Panc1 (cell line): Measurements from ENCODE around the gene IL3RA. TPM values are rescaled to one million over a fixed set of nuclear protein-coding genes. Genes with fewer than 3 reads are reported as not detected.

ENCODE experiments used
- ATAC-seq: fragments of 200-7000 bp; cut with Tn5 transposase; 2 replicates; pipeline ENCODE4 v1.9.1; 2020; ENCODE audit warnings: mild to moderate bottlenecking, moderate library complexity
- BruUV-seq: library from RNA; stranded (reverse); fragments of 400-500 nt; replicated peaks from 2 replicates; lab custom pipeline; 2021; lab: Mats Ljungman, UMichigan
- CTCF ChIA-PET: fragments of 300-600 bp; sonication (Branson Sonifier 250); formaldehyde crosslinking; loops from one replicate; lab custom pipeline; 2022; ENCODE audit warnings: antibody characterized with exemption; lab: Charles Lee
- POLR2A ChIA-PET: fragments of 300-600 bp; sonication (Branson Sonifier 250); formaldehyde crosslinking; loops from one replicate; lab custom pipeline; 2022; ENCODE audit warnings: antibody characterized with exemption; lab: Charles Lee
- DNase-seq: peaks from one replicate; pipeline ENCODE4 v3.0.0-alpha.2; 2010; ENCODE audit warnings: low read depth, low spot score
- H3K27ac ChIP-seq: 2 replicates; pipeline ENCODE4 v1.5.1; 2011; ENCODE audit warnings: mild to moderate bottlenecking, low read length, inconsistent platforms
- H3K27me3 ChIP-seq: fragments of 200-500 bp; sonication (Bioruptor generic); 2 replicates; pipeline ENCODE4 v1.6.0; 2014; ENCODE audit warnings: low read length, inconsistent platforms; ENCODE audit not compliant: control insufficient read depth, insufficient read depth
- H3K36me3 ChIP-seq: fragments of 200-500 bp; sonication (Bioruptor generic); 2 replicates; pipeline ENCODE4 v1.5.1; 2014; ENCODE audit warnings: inconsistent platforms, mild to moderate bottlenecking, low read length, moderate library complexity; ENCODE audit not compliant: control insufficient read depth, insufficient read depth
- H3K4me1 ChIP-seq: 2 replicates; pipeline ENCODE4 v1.5.1; 2011; ENCODE audit warnings: inconsistent platforms, mild to moderate bottlenecking, low read length, moderate library complexity; ENCODE audit not compliant: control insufficient read depth, insufficient read depth
- H3K4me3 ChIP-seq, 2 experiments: 2 replicates each; pipeline ENCODE4 v1.5.1; 2011 to 2012; ENCODE audit warnings: low read depth in 2 of 2, low read length in 2 of 2, mild to moderate bottlenecking in 2 of 2, inconsistent platforms in 1 of 2, moderate library complexity in 1 of 2
- H3K9me3 ChIP-seq: fragments of 200-500 bp; sonication (Bioruptor generic); 2 replicates; pipeline ENCODE4 v1.5.1; 2014; ENCODE audit warnings: low read depth, mild to moderate bottlenecking, inconsistent platforms, low read length, moderate library complexity; ENCODE audit not compliant: control insufficient read depth, insufficient read depth
- POLR2AphosphoS5 ChIP-seq: IDR thresholded peaks from 2 replicates; pipeline ENCODE4 v1.6.1; 2012; ENCODE audit warnings: mild to moderate bottlenecking, low read depth, low read length, moderate library complexity
- SIN3A ChIP-seq: IDR thresholded peaks from 2 replicates; pipeline ENCODE4 v1.6.1; 2012; ENCODE audit warnings: low read depth, mild to moderate bottlenecking, low read length, moderate library complexity, borderline replicate concordance; ENCODE audit not compliant: insufficient read depth
- TCF7L2 ChIP-seq: IDR thresholded peaks from 2 replicates; pipeline ENCODE4 v1.6.1; 2011; ENCODE audit warnings: mild to moderate bottlenecking, low read depth, low read length, inconsistent platforms
- in situ Hi-C: cut with HindIII; loops from 2 replicates; pipeline ENCODE4 v1.10.0; 2016; ENCODE audit warnings: low sequenced_read_pairs, low pct_unique_long_range_greater_than_20kb
- intact Hi-C: fragments of 100-400 bp; cut with micrococcal nuclease; formaldehyde crosslinking; loops from one replicate; pipeline ENCODE4 v1.10.0; 2022; ENCODE audit not compliant: unreplicated experiment
- total RNA-seq: library from RNA; stranded (reverse); gene quantifications from one replicate; pipeline ENCODE4 v1.2.1, GENCODE V29; 2021; ENCODE audit not compliant: unreplicated experiment
- TF ChIP-seq, protein P1 (sequence below), 2 experiments: IDR thresholded peaks; 2 replicates each; pipeline ENCODE4 v1.6.1; 2011 to 2012; ENCODE audit warnings: low read depth in 2 of 2, control low read depth in 1 of 2, low read length in 1 of 2, mild to moderate bottlenecking in 1 of 2, moderate library complexity in 1 of 2; ENCODE audit not compliant: insufficient read depth in 1 of 2
- TF ChIP-seq, protein P2 (sequence below): fragments of 450-650 bp; IDR thresholded peaks from 2 replicates; pipeline ENCODE4 v1.5.1; 2017; ENCODE audit warnings: mild to moderate bottlenecking

IL3RA gene
- total RNA-seq, 1 experiment from 2014 or later = 0.28 TPM

DNA sequence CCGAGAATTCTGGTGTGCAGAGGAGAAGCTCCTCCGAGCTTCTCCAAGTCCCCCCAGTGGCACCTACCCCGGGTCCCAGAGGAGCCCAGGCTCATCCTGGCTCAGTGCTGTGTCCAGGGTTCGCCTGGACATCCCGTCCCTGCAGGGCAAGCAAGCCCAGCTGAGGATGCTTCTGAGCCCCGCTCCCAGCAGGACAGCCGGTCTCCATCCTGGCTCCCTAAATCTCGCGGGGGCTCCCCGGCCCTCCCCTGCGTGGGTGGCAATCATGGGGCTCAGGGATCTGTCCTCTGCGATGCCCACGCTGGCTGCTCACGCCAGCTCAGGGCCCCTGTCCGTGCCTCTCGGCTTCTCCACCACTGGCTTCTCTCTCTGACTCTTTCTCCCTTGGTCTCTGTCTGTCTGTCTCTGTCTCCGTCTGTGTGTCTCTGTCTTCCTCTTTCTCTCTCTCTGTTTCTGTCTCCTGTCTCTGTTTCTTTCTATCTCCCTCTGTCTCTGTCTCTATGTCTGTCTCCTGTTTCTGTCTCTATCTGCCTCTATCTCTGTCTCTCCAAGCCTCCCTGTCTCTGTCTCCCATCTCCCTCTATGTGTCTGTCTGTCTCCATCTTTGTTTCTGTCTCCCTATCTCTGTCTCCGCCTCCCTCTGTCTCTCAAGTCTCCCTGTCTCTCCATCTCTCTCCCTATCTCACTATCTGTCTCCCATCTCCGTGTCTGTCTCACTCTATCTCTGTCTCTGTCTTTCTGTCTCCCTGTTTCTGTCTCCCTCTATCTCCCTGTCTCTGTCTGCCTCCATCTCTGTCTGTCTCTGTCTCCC, 83.2 kb downstream of the IL3RA start:
- no TSS peak for BruUV-seq
- Histone ChIP-seq H3K4me3 (no peak overlapping the region), H3K27me3 (no peaks in the 10 kb centered on the region), H3K27ac (no peak overlapping the region), H3K36me3 (no peaks in the 10 kb centered on the region), H3K9me3 (no peaks in the 10 kb centered on the region), H3K4me1 (no peaks in the 10 kb centered on the region)
- TF ChIP-seq TCF7L2 (no peak), POLR2AphosphoS5 (no peak), SIN3A (no peak)
- TF ChIP-seq, protein P1, sequence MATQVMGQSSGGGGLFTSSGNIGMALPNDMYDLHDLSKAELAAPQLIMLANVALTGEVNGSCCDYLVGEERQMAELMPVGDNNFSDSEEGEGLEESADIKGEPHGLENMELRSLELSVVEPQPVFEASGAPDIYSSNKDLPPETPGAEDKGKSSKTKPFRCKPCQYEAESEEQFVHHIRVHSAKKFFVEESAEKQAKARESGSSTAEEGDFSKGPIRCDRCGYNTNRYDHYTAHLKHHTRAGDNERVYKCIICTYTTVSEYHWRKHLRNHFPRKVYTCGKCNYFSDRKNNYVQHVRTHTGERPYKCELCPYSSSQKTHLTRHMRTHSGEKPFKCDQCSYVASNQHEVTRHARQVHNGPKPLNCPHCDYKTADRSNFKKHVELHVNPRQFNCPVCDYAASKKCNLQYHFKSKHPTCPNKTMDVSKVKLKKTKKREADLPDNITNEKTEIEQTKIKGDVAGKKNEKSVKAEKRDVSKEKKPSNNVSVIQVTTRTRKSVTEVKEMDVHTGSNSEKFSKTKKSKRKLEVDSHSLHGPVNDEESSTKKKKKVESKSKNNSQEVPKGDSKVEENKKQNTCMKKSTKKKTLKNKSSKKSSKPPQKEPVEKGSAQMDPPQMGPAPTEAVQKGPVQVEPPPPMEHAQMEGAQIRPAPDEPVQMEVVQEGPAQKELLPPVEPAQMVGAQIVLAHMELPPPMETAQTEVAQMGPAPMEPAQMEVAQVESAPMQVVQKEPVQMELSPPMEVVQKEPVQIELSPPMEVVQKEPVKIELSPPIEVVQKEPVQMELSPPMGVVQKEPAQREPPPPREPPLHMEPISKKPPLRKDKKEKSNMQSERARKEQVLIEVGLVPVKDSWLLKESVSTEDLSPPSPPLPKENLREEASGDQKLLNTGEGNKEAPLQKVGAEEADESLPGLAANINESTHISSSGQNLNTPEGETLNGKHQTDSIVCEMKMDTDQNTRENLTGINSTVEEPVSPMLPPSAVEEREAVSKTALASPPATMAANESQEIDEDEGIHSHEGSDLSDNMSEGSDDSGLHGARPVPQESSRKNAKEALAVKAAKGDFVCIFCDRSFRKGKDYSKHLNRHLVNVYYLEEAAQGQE (IDR thresholded peaks at IDR 0.05; ENCODE audit: insufficient read depth in 1 of 2, low read depth in 2 of 2, low read length in 1 of 2) = no peak
- TF ChIP-seq, protein P2, sequence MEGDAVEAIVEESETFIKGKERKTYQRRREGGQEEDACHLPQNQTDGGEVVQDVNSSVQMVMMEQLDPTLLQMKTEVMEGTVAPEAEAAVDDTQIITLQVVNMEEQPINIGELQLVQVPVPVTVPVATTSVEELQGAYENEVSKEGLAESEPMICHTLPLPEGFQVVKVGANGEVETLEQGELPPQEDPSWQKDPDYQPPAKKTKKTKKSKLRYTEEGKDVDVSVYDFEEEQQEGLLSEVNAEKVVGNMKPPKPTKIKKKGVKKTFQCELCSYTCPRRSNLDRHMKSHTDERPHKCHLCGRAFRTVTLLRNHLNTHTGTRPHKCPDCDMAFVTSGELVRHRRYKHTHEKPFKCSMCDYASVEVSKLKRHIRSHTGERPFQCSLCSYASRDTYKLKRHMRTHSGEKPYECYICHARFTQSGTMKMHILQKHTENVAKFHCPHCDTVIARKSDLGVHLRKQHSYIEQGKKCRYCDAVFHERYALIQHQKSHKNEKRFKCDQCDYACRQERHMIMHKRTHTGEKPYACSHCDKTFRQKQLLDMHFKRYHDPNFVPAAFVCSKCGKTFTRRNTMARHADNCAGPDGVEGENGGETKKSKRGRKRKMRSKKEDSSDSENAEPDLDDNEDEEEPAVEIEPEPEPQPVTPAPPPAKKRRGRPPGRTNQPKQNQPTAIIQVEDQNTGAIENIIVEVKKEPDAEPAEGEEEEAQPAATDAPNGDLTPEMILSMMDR = no peak
- in situ Hi-C loops = no loop called here
- DNase-seq (no peak), ATAC-seq (peak; percentile 15; the same call in 1 of the 2 replicates)
- POLR2A ChIA-PET = no interaction called here
- CTCF ChIA-PET = no interaction called here
- intact Hi-C loops = no loop called here

DNA sequence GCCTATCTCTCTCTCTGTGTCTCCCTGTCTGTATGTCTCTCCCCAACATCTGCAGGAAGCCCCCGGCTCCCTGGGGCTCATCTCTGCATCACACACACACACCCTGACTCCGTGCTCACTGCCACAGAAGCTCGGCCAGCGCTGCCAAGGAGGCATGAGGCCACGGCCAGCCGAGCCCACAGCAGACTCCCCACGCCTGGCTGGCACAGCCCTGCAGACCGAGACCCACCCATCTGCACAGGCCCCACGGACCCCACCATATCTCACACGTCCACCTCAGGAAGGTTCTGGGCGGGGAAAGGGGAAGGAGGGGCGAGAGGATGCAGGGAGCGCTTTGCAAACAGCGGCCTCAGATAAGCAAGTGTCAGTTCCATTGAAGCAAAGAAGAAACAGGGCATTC, 83.8 kb downstream of the IL3RA start:
- BruUV-seq = no TSS peak
- intact Hi-C loops (no loop called here), in situ Hi-C loops (no loop called here)
- Histone ChIP-seq H3K4me3 (no peak overlapping the region), H3K36me3 (no peaks in the 10 kb centered on the region), H3K27ac (no peak overlapping the region), H3K4me1 (no peaks in the 10 kb centered on the region), H3K9me3 (no peaks in the 10 kb centered on the region), H3K27me3 (no peaks in the 10 kb centered on the region)
- ChIA-PET POLR2A (no interaction called here), CTCF (no interaction called here)
- ATAC-seq (no peak), DNase-seq (no peak)
- no peak for TF ChIP-seq POLR2AphosphoS5

DNA sequence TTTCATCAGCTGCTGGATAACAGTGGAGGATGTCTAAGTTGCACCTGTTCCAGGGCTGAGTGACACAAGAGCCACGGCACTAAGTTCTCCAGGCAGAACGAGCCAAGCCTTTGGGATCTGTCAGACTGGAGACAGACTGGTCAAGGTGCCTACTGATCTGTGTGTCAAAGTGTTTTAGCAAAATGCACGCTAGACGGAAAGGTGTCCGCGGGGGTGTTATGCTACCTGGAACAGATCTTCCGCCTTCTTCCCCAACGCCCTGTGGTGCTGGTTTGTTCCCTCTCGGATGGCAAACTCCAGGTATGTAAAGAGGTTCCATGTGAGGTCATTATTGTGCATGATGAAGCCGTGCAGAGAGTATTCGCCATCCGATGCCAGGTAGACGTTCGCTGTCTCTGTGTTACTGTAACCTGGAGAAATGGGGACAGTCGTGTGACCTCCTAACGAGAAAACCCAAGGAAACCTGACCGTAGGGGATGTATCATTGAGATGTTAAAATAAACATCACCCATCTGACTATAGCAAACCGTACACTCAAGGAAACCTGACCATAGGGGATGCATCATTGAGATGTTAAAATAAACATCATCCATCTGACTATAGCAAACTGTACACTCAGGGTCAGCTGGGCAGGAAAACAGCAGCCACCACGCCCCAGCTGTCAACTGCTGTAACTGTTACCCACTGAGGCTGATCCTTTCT, 85.0 kb downstream of the IL3RA start:
- TF ChIP-seq POLR2AphosphoS5 (no peak), TCF7L2 (no peak), SIN3A (no peak)
- TF ChIP-seq, protein P2 = no peak
- TF ChIP-seq, protein P1 (IDR thresholded peaks at IDR 0.05; ENCODE audit: insufficient read depth in 1 of 2, low read depth in 2 of 2, low read length in 1 of 2) = no peak
- in situ Hi-C loops = no loop called here
- no peak; the same call in 1 of the 2 replicates for ATAC-seq

More for the DNA sequence above, 85.0 kb downstream of the IL3RA start:
- DNase-seq = no peak
- intact Hi-C loops = no loop called here
- Histone ChIP-seq H3K4me3 (no peak overlapping the region), H3K36me3 (no peaks in the 10 kb centered on the region), H3K4me1 (no peaks in the 10 kb centered on the region), H3K27me3 (no peaks in the 10 kb centered on the region), H3K9me3 (no peaks in the 10 kb centered on the region), H3K27ac (no peak overlapping the region)
- POLR2A ChIA-PET = no interaction called here
- BruUV-seq = no TSS peak
- CTCF ChIA-PET = no interaction called here
